Right kidney (tissue), 9 donors: Measurements from ENCODE around the gene DLX1.
"Not testable (repeated sequence)": the region's sequence is repeated elsewhere in the genome, so short reads cannot be mapped to it uniquely, and the experiment has no call there.

ENCODE experiments used
- DNase-seq: peaks from one replicate; pipeline ENCODE4 v3.0.0-alpha.2; 2016
- long read RNA-seq, 8 donors: transcript quantifications; one replicate each; lab custom pipeline, GENCODE V29; 2026

Gene DLX1
- long read RNA-seq, donor 1, result 0 reads
- long read RNA-seq, donor 2, result 0 reads
- long read RNA-seq, donor 3, result 0 reads
- long read RNA-seq, donor 4, result 0 reads
- long read RNA-seq, donor 5, result 0 reads
- long read RNA-seq, donor 6, result 0 reads
- long read RNA-seq, donor 7, result 0 reads
- long read RNA-seq, donor 8, result 0 reads

DNA sequence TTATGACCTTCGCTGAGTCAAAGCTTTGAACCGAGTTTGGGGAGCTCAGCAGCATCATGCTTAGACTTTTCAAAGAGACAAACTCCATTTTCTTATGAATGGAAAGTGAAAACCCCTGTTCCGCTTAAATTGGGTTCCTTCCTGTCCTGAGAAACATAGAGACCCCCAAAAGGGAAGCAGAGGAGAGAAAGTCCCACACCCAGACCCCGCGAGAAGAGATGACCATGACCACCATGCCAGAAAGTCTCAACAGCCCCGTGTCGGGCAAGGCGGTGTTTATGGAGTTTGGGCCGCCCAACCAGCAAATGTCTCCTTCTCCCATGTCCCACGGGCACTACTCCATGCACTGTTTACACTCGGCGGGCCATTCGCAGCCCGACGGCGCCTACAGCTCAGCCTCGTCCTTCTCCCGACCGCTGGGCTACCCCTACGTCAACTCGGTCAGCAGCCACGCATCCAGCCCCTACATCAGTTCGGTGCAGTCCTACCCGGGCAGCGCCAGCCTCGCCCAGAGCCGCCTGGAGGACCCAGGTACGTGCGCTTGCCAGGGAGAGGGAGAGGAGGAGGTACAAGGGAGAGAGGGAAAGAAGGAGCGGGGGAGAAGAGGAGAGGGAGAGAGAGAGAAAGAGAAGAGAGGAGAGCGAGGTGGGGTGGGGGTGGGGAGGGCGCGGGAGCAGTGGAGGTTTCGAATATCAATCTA is at the start of gene DLX1:
Gene DLX1, plus strand, starts transcription at position 48 of the 700 bp plus-strand sequence. Its CDS starts 171 bp downstream, at position 219.
- peak; percentile 75 for DNase-seq

DNA sequence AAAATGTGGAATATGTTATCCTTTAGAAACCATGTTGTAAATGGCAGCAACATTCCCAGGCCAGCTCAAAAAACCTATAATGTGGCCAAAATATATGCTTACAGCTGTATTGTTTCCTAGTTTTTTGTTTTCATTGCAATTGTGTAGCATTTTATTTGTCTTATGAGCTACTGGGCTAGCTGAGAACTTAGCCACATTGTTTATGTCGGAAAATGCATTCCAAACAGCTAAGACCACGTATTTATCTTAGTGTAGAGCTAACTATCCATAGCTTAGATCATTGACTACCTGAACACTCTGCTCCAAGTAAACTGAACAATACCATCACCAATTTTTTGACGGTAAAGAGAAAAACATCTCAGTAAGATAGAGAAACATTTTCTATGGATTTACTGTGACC is 47.2 kb upstream of the DLX1 start:
- no peak for DNase-seq

- no peak for DNase-seq
Observed at GRCh38 chr2:172038604-172039003, 46.7 kb upstream of the DLX1 start.

- DNase-seq, result no peak
Observed at GRCh38 chr2:172039011-172039704, 46.1 kb upstream of the DLX1 start.

- no peak for DNase-seq
Observed at GRCh38 chr2:172040311-172040710, 45.0 kb upstream of the DLX1 start.

DNA sequence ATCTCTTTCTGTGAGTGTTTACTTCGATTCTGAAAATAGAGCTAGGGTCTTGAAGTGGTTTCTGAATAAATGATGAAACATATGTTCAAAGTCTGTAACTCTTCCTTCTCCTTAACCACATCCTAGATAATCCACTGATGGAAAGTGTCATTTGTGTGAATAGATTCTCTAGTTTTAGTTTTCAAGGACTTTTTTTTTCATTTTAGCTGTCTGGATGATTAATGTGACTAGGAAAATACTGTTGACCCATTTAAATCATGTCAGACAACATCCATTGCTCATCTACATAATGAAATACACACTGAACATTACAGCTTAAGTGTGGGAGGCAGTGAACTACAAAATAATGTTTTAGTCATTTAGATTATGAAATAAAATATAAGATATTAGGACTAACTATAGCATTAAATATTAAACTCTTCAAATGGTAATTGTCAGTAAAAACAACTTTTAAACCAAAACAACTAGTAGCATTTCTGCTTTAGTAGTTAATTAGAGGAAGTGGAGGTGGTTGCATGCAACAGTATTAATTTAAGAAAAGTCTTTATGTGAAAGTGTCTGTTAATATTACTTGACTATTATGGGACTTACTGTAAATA is 39.1 kb upstream of the DLX1 start:
- no peak for DNase-seq

- no peak for DNase-seq
Observed at GRCh38 chr2:172046866-172047565, 38.3 kb upstream of the DLX1 start.

GRCh38 chr2:172047566-172048507 is 37.5 kb upstream of the DLX1 start:
- no peak for DNase-seq

GRCh38 chr2:172048508-172049503 is 36.5 kb upstream of the DLX1 start:
- DNase-seq, result no peak

- DNase-seq, result no peak
Observed at GRCh38 chr2:172049567-172050120, 35.7 kb upstream of the DLX1 start.

- DNase-seq, result no peak
Observed at GRCh38 chr2:172050479-172051125, 34.7 kb upstream of the DLX1 start.

DNA sequence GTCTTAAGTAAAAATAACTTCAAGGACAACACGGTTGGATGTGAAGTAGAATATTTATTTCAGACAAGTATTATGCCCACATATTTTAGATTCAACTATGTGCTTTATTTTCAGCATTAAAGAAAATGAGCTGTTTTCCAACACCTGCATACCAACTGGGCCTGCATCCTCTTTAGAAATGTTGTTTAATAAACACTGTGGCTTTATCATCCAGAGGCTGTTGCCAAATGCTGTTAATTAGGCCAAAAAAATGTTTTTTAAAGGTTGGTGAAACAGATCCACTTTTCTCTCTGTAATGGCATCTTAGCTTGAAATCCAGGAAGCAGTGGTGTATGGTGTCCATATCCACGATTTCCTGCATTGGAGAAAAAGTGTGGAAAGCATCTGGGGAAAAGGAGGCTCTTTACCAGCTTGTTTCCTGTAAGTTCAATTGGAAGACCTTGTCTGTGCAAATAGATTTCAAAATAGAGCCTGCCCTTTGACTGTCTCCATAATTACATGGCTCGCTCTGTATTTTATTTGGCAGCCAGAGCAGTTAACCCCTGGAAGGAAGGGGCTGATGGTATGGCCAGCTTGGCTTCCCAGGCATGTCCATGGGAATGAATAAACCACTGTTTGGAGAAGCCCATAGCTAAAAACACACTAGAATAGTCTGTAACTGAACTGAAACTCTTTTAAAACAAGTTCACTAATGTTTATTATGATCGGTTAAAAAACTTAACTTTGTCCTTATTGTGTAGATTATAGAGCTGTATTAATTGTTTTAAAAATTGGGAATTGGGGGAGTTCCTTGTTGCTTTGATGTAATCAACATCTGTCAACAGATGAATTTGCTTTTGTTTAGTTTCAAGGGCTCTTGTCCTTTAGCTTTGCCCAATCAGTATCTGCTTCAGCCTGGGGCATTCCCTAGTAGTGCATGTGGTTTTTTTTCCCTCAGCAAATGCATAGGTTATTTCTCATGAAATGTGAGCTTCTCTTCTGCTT is 33.0 kb upstream of the DLX1 start:
- DNase-seq, result no peak

DNA sequence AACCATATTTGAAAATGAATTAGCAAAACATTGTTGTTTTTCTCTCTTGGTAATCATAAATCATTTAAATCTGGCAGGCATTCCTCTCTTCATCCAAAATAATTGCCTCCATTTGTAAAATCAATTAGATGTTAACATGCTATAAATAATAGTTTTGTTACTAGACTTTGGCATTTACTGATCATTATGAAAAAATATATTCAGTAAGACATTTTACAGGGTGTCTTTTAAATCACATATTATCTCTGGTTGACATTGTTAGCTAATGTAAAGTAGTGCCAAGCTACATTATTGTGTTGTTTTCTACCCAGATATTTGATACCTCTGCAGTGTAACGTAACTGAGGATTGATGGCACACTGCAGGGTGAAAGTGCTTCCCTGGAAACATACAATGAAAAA is 31.8 kb upstream of the DLX1 start:
- DNase-seq, result no peak

DNA sequence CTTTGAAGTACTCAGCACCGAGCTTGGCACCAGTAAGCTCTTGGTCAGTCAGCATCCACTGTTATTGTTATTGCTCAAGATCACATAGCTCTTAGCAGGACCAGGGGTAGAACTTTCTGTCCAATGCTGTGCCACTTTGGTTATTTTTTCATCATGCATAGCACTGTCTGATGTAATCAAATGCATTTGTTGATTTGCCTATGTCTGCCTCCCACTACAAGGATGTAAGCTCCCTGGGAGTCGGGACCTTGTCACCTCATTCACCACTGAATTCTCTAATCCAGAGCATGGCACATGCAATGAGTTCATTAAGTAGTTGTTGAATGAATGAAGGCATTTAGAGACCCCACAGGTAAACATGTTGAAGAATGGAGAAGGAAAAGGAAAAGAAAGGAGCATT is 29.0 kb upstream of the DLX1 start:
- no peak for DNase-seq

GRCh38 chr2:172058660-172059059 is 26.6 kb upstream of the DLX1 start:
- DNase-seq, result no peak

DNA sequence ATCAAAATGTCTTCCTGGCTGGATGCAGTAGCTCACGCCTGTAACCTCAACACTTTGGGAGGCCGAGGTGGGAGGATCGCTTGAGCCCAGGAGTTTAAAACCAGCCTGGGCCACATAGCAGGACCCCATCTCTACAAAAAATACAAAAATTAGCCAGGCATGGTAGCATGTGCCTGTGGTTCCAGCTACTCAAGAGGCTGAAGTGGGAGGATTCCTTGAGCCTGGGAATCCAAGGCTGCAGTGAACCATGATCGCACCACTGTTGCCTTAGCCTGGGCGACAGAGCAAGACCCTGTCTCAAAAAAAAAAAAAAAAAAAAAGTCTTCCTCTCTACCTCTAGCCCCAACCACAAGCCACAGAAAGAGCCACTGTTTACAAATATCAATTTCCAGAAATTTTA is 25.2 kb upstream of the DLX1 start:
- not testable (repeated sequence) for DNase-seq

DNA sequence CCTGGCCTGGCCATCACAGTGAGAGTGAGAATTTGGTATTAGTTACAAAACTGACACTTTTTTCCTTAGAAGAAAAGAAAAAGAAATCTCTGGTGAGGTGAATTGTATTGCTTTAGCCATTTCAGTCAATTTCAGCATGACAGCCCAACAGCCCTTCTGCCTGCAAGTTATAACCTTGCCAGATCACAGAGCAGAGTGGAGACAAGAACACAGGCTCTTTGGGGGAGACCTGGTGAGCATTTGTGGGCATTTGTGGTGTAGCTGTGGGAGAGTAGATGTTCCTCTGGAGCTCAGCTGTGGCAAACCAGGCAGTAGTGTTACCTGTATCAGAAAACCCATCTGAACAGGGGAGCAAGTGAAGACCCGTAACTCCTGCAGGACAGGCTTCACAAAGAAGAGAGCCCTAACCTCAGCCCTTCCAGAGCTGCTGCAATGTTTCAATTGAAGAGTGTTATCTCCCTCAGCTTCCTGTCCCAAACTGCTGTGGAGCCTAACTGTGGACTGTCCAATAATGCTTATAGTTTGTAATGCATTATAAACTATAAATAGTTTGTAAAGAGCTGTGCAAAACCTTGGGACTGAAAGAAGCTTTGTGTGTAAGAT is 22.8 kb upstream of the DLX1 start:
- no peak for DNase-seq

GRCh38 chr2:172063446-172063845 is 21.9 kb upstream of the DLX1 start:
- DNase-seq, result no peak
